PFSK-1 (cell line): Measurements from ENCODE around the gene PAQR5.

ENCODE experiments used
- FOXP2 ChIP-seq: optimal IDR thresholded peaks from 2 replicates; pipeline ENCODE3; 2011; ENCODE audit warnings: borderline replicate concordance, control low read depth, inconsistent platforms; ENCODE audit not compliant: insufficient read depth; ENCODE audit errors: extremely low read length, extremely low read depth
- POLR2AphosphoS5 ChIP-seq: IDR thresholded peaks from 2 replicates; pipeline ENCODE4 v1.6.1; 2012; ENCODE audit warnings: low read depth, mild to moderate bottlenecking, control low read depth, low read length, moderate library complexity
- SIN3A ChIP-seq: IDR thresholded peaks from 2 replicates; pipeline ENCODE4 v1.6.1; 2012; ENCODE audit warnings: mild to moderate bottlenecking, low read length, moderate library complexity, borderline replicate concordance; ENCODE audit not compliant: insufficient read depth
- TAF1 ChIP-seq: IDR thresholded peaks from 2 replicates; pipeline ENCODE4 v1.6.1; 2012; ENCODE audit warnings: low read length, control low read depth, borderline replicate concordance; ENCODE audit not compliant: insufficient read depth
- TF ChIP-seq, protein P1 (sequence below), 2 experiments: IDR thresholded peaks; 2 replicates each; pipeline versions ENCODE4 v1.6.1 to v1.8.0; 2011 to 2012; ENCODE audit warnings: low read depth in 2 of 2, low read length in 2 of 2, control low read depth in 1 of 2, inconsistent platforms in 1 of 2, mild to moderate bottlenecking in 1 of 2, moderate library complexity in 1 of 2; ENCODE audit not compliant: insufficient read depth in 1 of 2

Gene PAQR5

DNA sequence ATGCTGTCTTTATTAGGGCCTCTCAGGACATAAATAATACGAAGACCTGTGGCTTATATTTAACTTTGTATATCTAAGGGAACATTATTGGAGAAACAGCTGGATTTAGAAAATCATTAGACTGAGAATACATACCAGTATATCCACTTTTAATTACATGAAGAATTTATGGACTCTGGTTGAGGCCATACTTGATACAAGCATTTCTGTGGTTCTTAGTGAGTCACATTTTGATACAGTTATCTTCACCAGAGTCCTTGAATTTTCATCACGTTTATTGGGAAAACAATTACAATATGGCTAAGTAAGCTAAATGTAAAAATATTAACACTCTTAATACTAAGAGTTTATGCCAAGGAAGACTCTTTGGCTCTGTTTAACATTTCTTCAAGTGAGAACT is 125.3 kb downstream of the PAQR5 start:
- TF ChIP-seq, protein P1, sequence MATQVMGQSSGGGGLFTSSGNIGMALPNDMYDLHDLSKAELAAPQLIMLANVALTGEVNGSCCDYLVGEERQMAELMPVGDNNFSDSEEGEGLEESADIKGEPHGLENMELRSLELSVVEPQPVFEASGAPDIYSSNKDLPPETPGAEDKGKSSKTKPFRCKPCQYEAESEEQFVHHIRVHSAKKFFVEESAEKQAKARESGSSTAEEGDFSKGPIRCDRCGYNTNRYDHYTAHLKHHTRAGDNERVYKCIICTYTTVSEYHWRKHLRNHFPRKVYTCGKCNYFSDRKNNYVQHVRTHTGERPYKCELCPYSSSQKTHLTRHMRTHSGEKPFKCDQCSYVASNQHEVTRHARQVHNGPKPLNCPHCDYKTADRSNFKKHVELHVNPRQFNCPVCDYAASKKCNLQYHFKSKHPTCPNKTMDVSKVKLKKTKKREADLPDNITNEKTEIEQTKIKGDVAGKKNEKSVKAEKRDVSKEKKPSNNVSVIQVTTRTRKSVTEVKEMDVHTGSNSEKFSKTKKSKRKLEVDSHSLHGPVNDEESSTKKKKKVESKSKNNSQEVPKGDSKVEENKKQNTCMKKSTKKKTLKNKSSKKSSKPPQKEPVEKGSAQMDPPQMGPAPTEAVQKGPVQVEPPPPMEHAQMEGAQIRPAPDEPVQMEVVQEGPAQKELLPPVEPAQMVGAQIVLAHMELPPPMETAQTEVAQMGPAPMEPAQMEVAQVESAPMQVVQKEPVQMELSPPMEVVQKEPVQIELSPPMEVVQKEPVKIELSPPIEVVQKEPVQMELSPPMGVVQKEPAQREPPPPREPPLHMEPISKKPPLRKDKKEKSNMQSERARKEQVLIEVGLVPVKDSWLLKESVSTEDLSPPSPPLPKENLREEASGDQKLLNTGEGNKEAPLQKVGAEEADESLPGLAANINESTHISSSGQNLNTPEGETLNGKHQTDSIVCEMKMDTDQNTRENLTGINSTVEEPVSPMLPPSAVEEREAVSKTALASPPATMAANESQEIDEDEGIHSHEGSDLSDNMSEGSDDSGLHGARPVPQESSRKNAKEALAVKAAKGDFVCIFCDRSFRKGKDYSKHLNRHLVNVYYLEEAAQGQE (IDR thresholded peaks at IDR 0.05; ENCODE audit: insufficient read depth in 1 of 2, low read depth in 2 of 2, low read length in 2 of 2) = no peak
- TF ChIP-seq SIN3A = no peak
- no peak for TF ChIP-seq TAF1
- no peak for TF ChIP-seq POLR2AphosphoS5
- TF ChIP-seq FOXP2 = no peak

DNA sequence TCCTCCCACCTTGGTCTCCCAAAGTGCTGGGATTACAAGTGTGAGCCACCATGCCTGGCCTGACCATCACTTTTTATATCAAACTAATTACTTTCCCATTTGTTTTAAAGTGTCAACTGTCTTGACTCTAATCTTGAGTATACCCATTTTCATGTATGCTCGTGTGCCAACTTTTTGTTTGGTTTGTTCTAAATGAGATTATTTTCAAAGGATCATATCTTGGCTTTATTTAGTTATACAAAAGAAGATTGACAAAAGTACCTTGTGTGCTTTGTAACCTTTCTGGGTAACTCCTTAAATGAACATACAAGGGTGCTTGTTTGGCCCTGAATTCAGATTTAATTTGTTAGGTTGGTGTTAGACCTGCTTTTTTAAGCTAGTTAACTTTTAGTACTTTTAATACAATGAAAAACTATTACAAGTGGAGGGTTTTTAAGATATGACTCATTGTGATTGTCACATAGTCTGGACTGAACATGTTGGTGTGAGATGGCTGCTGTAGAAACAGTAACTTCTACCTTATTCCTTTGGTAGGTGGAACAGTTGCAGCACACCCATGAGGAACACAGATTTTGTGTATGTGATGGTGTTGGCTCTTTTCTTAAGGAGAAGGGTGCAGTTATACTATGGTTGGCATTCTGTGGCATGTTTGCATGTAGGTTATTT is 126.2 kb downstream of the PAQR5 start:
- TF ChIP-seq POLR2AphosphoS5 = no peak
- no peak for TF ChIP-seq FOXP2
- no peak for TF ChIP-seq SIN3A
- TF ChIP-seq, protein P1 (IDR thresholded peaks at IDR 0.05; ENCODE audit: insufficient read depth in 1 of 2, low read depth in 2 of 2, low read length in 2 of 2) = no peak
- TF ChIP-seq TAF1 = no peak

DNA sequence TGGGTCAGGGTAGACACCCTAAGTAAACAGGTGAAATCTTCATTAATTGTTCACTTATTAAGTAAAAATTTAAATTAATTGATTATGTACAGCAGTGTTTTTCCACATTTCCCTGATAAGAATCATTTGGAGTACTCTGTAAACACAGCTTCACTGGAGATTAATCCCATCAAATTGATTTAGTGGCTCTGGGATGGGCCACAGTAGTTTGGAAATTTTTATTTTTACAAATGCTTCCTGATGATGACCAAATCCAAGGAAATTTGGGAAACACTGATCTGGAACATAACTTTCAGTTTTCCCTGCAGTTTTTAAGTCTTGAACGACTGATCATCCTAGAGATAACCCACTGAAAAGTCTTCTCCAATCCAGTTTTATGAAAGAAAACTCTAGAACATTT is 135.1 kb downstream of the PAQR5 start:
- TF ChIP-seq TAF1 = no peak

DNA sequence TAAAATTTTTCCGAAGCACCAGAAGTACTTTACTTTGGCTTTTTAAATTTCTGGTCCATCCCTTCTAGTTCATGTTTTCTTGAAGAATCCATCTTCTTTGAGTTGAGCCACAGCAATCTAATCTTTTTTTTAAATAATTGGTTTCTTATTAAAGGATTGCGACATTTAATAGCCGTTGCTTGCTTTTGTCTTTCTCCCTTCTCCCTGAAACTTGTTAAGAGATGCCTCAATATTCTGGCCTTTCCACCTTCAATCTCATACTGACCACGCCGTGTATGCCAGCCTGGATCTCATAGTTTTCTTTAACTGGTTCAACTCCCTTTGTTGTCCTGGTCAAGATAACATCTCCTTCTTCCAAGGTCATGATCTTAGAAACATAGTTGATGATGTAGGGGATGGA is 135.5 kb downstream of the PAQR5 start:
- TF ChIP-seq POLR2AphosphoS5 = no peak
- TF ChIP-seq SIN3A = no peak
- TF ChIP-seq, protein P1 (IDR thresholded peaks at IDR 0.05; ENCODE audit: insufficient read depth in 1 of 2, low read depth in 2 of 2, low read length in 2 of 2) = no peak
- TF ChIP-seq FOXP2 = no peak
- TF ChIP-seq TAF1 = no peak

DNA sequence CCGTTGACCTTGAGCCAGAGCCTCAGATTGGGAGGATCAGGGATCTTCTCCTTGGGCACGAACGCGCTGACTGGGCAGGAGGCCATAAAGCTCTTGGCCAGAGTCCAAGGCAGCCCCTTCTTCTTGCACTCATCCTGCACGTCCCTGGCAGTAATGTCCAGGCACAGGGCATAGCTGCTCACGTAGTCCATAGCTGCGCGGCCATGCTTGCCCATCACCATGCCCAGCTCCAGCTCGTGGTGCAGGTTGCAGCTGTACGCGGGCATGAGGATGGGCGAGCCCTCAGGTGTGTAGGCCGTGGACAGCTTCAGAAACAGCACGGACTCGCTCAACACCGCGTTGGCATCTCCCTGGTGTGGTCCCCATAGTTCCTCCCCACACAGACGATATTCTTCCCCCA is 136.0 kb downstream of the PAQR5 start:
- TF ChIP-seq SIN3A (no peak), TAF1 (no peak), POLR2AphosphoS5 (no peak), FOXP2 (no peak)
- TF ChIP-seq, protein P1 (IDR thresholded peaks at IDR 0.05; ENCODE audit: insufficient read depth in 1 of 2, low read depth in 2 of 2, low read length in 2 of 2) = no peak
